Measurements from ENCODE around the gene DLL4. TPM values are rescaled to one million over a fixed set of nuclear protein-coding genes. Genes with fewer than 3 reads are reported as not detected.

The DLL4 gene
- polyA plus RNA-seq, 1 donor from 2014 or later, result 2.2 TPM

DNA sequence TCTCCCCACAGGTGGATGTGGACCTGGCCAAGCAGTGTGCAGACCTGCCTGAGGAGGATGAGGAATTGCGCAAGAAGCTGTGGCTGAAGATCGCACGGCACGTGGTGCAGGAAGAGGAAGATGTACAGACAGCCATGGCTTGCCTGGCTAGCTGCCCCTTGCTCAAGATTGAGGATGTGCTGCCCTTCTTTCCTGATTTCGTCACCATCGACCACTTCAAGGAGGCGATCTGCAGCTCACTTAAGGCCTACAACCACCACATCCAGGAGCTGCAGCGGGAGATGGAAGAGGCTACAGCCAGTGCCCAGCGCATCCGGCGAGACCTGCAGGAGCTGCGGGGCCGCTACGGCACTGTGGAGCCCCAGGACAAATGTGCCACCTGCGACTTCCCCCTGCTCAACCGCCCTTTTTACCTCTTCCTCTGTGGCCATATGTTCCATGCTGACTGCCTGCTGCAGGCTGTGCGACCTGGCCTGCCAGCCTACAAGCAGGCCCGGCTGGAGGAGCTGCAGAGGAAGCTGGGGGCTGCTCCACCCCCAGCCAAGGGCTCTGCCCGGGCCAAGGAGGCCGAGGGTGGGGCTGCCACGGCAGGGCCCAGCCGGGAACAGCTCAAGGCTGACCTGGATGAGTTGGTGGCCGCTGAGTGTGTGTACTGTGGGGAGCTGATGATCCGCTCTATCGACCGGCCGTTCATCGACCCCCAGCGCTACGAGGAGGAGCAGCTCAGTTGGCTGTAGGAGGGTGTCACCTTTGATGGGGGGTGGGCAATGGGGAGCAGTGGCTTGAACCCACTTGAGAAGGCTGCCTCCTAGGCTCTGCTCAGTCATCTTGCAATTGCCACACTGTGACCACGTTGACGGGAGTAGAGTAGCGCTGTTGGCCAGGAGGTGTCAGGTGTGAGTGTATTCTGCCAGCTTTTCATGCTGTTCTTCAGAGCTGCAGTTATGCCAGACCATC is 26.3 kb upstream of the DLL4 start:
- Histone ChIP-seq H3K9ac (ENCODE audit: low read length) (no peak overlapping the region), H3K9me2 (ENCODE audit: insufficient read depth, low read length) (no peaks in the 10 kb centered on the region), H3F3A (ENCODE audit: insufficient read depth, low read length, poor library complexity, severe bottlenecking) (peaks cover 4% of the 10 kb centered on the region), H3K79me2 (replicated peaks; ENCODE audit: insufficient read depth, low read length) (no peaks in the 10 kb centered on the region), H3K36me3 (ENCODE audit: insufficient read depth, low read length) (no peaks in the 10 kb centered on the region), H3K9me3 (ENCODE audit: low read length) (no peaks in the 10 kb centered on the region), H3K4me3 (ENCODE audit: low read length) (no peak overlapping the region), H3K27me3 (ENCODE audit: insufficient read depth, low read depth, low read length) (no peaks in the 10 kb centered on the region), H2AFZ (ENCODE audit: low read depth, low read length) (no peak overlapping the region), H3K4me2 (ENCODE audit: low read length) (no peak overlapping the region), H3K27ac (ENCODE audit: low read length) (no peak overlapping the region), H4K20me1 (ENCODE audit: insufficient read depth) (peaks cover 8% of the 10 kb centered on the region)
- TF ChIP-seq CTCF (IDR thresholded peaks at IDR 0.05; ENCODE audit: poor library complexity, severe bottlenecking) (no peak), EZH2 (IDR thresholded peaks at IDR 0.05; ENCODE audit: borderline replicate concordance, insufficient read depth, low read length, poor library complexity, severe bottlenecking) (no peak), TAF1 (IDR thresholded peaks at IDR 0.05; ENCODE audit: low read depth) (no peak), REST (IDR thresholded peaks at IDR 0.05; ENCODE audit: borderline replicate concordance) (no peak), POLR2AphosphoS5 (IDR thresholded peaks at IDR 0.05) (no peak), RAD21 (conservative IDR thresholded peaks at IDR 0.05) (no peak), EP300 (conservative IDR thresholded peaks at IDR 0.05; ENCODE audit: poor library complexity, severe bottlenecking) (no peak), SMC3 (conservative IDR thresholded peaks at IDR 0.05; ENCODE audit: poor library complexity) (no peak), MXI1 (conservative IDR thresholded peaks at IDR 0.05; ENCODE audit: poor library complexity, severe bottlenecking) (no peak)

DNA sequence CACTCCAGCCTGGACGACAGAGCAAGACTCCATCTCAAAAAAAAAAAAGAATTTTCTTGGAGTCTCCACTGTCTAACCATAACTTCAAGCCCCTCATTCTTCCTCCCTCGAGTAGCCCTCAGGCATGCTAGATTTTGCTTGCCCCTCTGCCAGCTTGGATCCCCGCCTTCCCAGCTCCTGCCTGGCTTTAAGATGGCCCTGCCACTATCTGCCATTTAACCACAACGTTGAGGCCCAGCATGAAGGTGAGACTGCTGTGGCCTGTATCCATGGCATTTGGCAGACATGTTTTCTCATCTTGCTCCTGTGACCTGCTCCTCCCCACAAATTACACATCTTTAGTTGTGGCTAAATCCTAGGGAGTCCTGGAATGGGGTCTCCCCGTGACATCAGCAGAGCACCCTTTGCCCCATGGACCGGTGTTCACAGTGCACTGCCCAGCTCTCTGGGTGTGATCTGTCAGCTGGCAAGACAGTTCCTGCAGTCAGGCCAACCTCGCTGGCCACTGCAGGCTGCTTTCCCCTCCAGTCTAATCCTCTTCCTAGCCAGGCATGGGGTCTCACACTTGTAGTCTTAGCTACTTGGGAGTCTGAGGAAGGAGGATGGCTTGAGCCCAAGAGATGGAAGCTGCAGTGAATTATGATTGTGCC is 24.5 kb upstream of the DLL4 start:
- Histone ChIP-seq H3K9ac (ENCODE audit: low read length) (no peak overlapping the region), H3K9me3 (ENCODE audit: low read length) (no peaks in the 10 kb centered on the region), H2AFZ (ENCODE audit: low read depth, low read length) (no peak overlapping the region), H4K20me1 (ENCODE audit: insufficient read depth) (peaks cover 8% of the 10 kb centered on the region), H3K4me3 (ENCODE audit: low read length) (no peak overlapping the region), H3K36me3 (ENCODE audit: insufficient read depth, low read length) (no peaks in the 10 kb centered on the region), H3K79me2 (replicated peaks; ENCODE audit: insufficient read depth, low read length) (no peaks in the 10 kb centered on the region), H3K27me3 (ENCODE audit: insufficient read depth, low read depth, low read length) (no peaks in the 10 kb centered on the region), H3K27ac (ENCODE audit: low read length) (no peak overlapping the region), H3F3A (ENCODE audit: insufficient read depth, low read length, poor library complexity, severe bottlenecking) (peaks cover 4% of the 10 kb centered on the region), H3K4me2 (ENCODE audit: low read length) (no peak overlapping the region), H3K9me2 (ENCODE audit: insufficient read depth, low read length) (no peaks in the 10 kb centered on the region)
- no peak for TF ChIP-seq POLR2AphosphoS5 (IDR thresholded peaks at IDR 0.05)
- no peak for TF ChIP-seq REST (IDR thresholded peaks at IDR 0.05; ENCODE audit: borderline replicate concordance)
- TF ChIP-seq RAD21 (conservative IDR thresholded peaks at IDR 0.05), result no peak
- no peak for TF ChIP-seq TAF1 (IDR thresholded peaks at IDR 0.05; ENCODE audit: low read depth)
- no peak for TF ChIP-seq EZH2 (IDR thresholded peaks at IDR 0.05; ENCODE audit: borderline replicate concordance, insufficient read depth, low read length, poor library complexity, severe bottlenecking)
- no peak for TF ChIP-seq MXI1 (conservative IDR thresholded peaks at IDR 0.05; ENCODE audit: poor library complexity, severe bottlenecking)
- TF ChIP-seq EP300 (conservative IDR thresholded peaks at IDR 0.05; ENCODE audit: poor library complexity, severe bottlenecking), result no peak
- no peak for TF ChIP-seq SMC3 (conservative IDR thresholded peaks at IDR 0.05; ENCODE audit: poor library complexity)
- no peak for TF ChIP-seq CTCF (IDR thresholded peaks at IDR 0.05; ENCODE audit: poor library complexity, severe bottlenecking)

Data from neural cell (in vitro differentiated cells).